Esophagus (tissue), 2 donors: ENCODE data around the gene INPP4A. TPM values are rescaled to one million over a fixed set of nuclear protein-coding genes. Genes with fewer than 3 reads are reported as not detected.

Source experiments
- H3K27ac ChIP-seq, 2 donors: one replicate each; pipeline ENCODE4 v1.5.1; 2013; ENCODE audit warnings: low read depth in 2 of 2, mild to moderate bottlenecking in 2 of 2, inconsistent platforms in 1 of 2, low read length in 1 of 2, moderate library complexity in 1 of 2
- H3K27me3 ChIP-seq, 2 donors: one replicate each; pipeline ENCODE4 v1.6.1; 2013; ENCODE audit warnings: low read length in 2 of 2, control low read depth in 1 of 2, mild to moderate bottlenecking in 1 of 2; ENCODE audit not compliant: insufficient read depth in 2 of 2, control insufficient read depth in 1 of 2
- H3K36me3 ChIP-seq, 2 donors: one replicate each; pipeline ENCODE4 v1.6.1; 2013; ENCODE audit warnings: low read length in 1 of 2; ENCODE audit not compliant: control insufficient read depth in 2 of 2, insufficient read depth in 2 of 2
- H3K4me1 ChIP-seq, 2 donors: one replicate each; pipeline ENCODE4 v1.6.1; 2013; ENCODE audit warnings: low read length in 1 of 2; ENCODE audit not compliant: control insufficient read depth in 2 of 2, insufficient read depth in 2 of 2
- H3K4me3 ChIP-seq, 2 donors: one replicate each; pipeline ENCODE4 v1.5.1; 2013; ENCODE audit warnings: low read length in 2 of 2, mild to moderate bottlenecking in 2 of 2, low read depth in 1 of 2, moderate library complexity in 1 of 2
- H3K9me3 ChIP-seq, 2 donors: one replicate each; pipeline ENCODE4 v1.6.1; 2013; ENCODE audit warnings: mild to moderate bottlenecking in 2 of 2, low read depth in 1 of 2, low read length in 1 of 2, moderate library complexity in 1 of 2; ENCODE audit not compliant: control insufficient read depth in 2 of 2, insufficient read depth in 1 of 2
- WGBS, 2 donors: extraction: QIAGEN DNeasy Blood & Tissue Kit; methylation state at CpG; one replicate each; pipeline ENCODE4 v1.1.7; 2013; 5-methylcytosine and 5-hydroxymethylcytosine counted together
- polyA plus RNA-seq, 2 donors: library from polyadenylated mRNA; stranded (reverse); fragments of 200-250 nt; gene quantifications; one replicate each; pipeline ENCODE4 v1.2.3, GENCODE V29; 2013
- donor health status: healthy with polysubstance abuse.
- donor health status: Bipolar disorder and iron deficiency.

INPP4A gene
- polyA plus RNA-seq, 2 donors = 3.4 to 3.8 TPM

DNA sequence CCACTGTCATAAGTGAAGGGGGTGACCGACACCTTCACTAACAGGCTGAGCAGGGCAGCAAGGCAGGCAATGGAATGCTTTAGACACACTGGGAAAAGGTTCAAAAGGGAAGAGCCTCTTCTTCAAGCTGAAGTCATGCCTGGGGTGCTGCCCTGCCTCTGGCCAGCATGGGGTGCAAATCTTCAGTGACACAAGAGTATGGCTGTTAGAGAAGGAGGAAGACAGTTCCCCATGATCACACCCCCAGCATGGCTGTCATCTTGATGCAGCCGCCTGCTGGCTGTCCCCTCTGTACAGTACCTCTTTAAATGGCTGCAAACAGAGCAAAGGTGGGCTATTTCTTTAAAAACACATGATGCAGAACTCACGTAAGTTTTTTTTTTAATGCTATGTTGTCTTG lies 71.9 kb downstream of the INPP4A start:
- Histone ChIP-seq H3K4me3 (no peak overlapping the region), H3K4me1 (peaks cover 2 to 4% of the 10 kb centered on the region in 2 donors), H3K36me3 (peaks cover 0 to 6% of the 10 kb centered on the region in 2 donors), H3K9me3 (no peaks in the 10 kb centered on the region), H3K27me3 (no peaks in the 10 kb centered on the region), H3K27ac (no peak overlapping the region)
- WGBS, 2 donors = 78 to 82% methylated on average over 3 of the region's 3 CpGs

DNA sequence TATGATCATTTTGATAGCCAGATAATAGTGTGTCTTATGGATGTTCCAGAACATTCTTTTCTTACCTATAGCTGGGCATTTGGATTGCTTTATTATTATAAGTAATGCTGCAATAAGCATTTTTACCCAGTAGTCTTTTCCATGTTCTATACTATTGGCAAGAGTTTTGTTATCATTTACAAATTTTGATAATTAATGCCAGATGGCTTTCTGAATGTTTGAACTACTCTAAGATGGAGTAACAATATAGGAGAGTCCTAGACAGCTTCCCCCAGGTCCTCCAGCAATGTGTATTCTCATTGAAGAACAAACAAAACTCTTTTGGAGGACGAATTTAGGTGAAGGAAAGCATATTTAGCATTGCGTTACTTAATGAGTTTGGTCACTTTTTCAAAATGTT lies 73.0 kb downstream of the INPP4A start:
- no peaks in the 10 kb centered on the region for H3K27me3 ChIP-seq
- H3K36me3 ChIP-seq = peaks cover 0 to 6% of the 10 kb centered on the region in 2 donors
- H3K9me3 ChIP-seq = no peaks in the 10 kb centered on the region
- 81 to 84% methylated on average over 2 of the region's 2 CpGs for WGBS, 2 donors
- peaks cover 2 to 4% of the 10 kb centered on the region in 2 donors for H3K4me1 ChIP-seq
- H3K4me3 ChIP-seq = no peak overlapping the region
- H3K27ac ChIP-seq = no peak overlapping the region

DNA sequence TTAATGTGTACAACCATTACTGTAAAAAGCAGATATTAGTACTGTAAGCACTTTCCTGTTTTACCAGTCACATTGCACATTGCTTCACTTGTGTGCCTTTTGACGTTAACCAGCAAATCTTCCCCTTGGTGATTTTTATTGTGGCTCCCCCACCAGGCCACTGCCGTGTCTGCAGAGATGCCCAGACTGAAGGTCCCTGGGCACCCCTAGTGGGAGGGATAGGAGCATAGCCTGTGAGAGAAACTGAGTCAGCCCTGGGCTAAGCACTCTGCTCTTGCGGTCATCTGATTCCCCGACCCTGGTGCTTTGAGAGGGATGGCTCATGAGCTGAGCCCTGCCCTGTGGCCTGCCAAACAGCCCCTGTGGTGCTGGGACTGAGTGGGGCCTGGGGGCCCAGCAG lies 73.4 kb downstream of the INPP4A start:
- no peak overlapping the region for H3K27ac ChIP-seq
- WGBS, 2 donors = 63 to 73% methylated on average over 4 of the region's 4 CpGs
- peaks cover 0 to 6% of the 10 kb centered on the region in 2 donors for H3K36me3 ChIP-seq
- no peaks in the 10 kb centered on the region for H3K9me3 ChIP-seq
- no peak overlapping the region for H3K4me3 ChIP-seq
- no peaks in the 10 kb centered on the region for H3K27me3 ChIP-seq
- H3K4me1 ChIP-seq = peaks cover 2 to 4% of the 10 kb centered on the region in 2 donors

DNA sequence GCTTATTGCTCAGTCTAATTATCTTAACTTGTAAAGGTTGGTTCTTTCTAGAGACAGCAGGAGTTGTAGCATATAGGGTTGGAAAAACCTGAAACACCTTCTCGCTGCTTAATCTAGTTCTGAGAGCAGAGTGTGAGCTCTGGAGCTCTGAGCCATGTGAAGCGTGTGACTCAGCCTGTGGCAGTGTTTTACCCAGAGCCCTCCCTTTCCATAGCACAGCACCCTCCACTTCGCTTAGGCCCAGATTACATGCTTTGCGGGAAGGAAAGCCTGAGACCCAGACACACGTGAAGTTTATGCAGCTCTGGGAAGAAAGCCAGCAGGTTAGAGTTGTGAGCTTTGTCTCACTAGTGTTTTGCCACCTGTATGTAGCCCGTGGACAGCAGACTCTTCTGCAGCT lies 74.5 kb downstream of the INPP4A start:
- H3K36me3 ChIP-seq = peaks cover 0 to 6% of the 10 kb centered on the region in 2 donors
- H3K27me3 ChIP-seq = no peaks in the 10 kb centered on the region
- 52 to 62% methylated on average over 6 of the region's 6 CpGs for WGBS, 2 donors
- H3K4me3 ChIP-seq = no peak overlapping the region
- H3K27ac ChIP-seq = no peak overlapping the region
- H3K9me3 ChIP-seq = no peaks in the 10 kb centered on the region
- peaks cover 2 to 4% of the 10 kb centered on the region in 2 donors for H3K4me1 ChIP-seq

DNA sequence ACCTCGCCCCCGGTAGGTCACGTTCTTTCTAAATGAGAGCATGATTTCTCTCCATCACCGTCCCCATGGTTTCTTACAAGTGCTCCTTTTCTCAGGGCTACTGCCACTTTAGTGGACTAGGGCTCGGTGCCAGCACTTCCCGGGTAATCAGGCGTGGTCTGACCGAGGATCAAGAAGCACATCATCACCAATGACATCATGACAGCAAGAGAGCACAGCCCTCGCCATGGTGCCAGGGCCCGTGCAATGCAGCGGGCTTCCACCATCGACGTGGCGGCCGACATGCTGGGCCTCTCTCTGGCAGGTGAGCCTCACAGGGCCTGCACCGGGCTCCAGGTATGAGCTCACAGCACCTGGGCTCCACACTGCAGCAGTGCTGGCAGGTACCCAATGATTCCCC lies 75.2 kb downstream of the INPP4A start:
- WGBS, 2 donors = 91 to 96% methylated on average over 16 of the region's 16 CpGs
- no peaks in the 10 kb centered on the region for H3K9me3 ChIP-seq
- H3K27ac ChIP-seq = no peak overlapping the region
- no peaks in the 10 kb centered on the region for H3K27me3 ChIP-seq
- H3K4me3 ChIP-seq = no peak overlapping the region
- H3K36me3 ChIP-seq = peaks cover 0 to 6% of the 10 kb centered on the region in 2 donors
- peaks cover 2 to 4% of the 10 kb centered on the region in 2 donors for H3K4me1 ChIP-seq

DNA sequence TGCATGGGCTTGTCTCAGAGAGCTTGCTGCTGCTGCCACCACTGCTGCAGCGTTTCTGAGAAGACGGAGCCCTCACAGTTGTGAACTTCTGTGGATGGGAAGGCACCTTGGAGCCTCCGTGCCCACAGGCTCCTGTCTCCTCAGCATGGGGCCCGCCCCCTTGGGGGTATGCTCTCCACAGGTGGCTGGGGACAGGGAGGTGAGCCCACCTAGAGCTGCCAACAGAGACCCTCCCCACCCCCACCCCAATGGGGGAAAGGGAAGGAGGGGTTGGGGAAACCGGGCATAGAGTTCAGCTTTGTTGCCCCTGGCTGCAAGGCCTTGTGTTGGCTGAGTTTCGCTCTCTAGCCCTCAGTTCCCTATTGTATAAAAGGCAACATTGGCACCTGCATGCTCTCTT lies 76.1 kb downstream of the INPP4A start:
- Histone ChIP-seq H3K4me1 (peaks cover 2 to 4% of the 10 kb centered on the region in 2 donors), H3K36me3 (peaks cover 0 to 6% of the 10 kb centered on the region in 2 donors), H3K27me3 (no peaks in the 10 kb centered on the region), H3K9me3 (no peaks in the 10 kb centered on the region), H3K27ac (no peak overlapping the region), H3K4me3 (no peak overlapping the region)
- 95% methylated on average over 6 of the region's 6 CpGs for WGBS, 2 donors

DNA sequence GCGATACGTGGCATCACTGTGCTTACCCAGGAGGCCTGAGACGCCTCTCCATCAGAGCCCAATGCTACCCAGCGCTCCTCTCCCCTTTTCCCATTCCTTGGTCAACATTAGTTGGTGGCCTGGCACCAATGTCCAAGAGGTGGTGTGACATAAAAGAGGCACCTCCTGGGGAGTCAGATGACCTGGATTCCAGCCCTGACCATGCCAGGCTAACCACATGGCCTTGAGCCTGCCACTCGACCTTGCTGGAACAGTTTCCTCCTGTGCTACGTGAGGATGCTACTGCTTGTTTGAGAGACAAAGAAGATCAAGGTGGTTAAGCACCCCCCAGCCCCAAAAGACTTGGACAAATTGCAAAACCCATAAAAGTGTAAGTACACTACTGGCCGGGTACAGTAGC lies 76.6 kb downstream of the INPP4A start:
- no peak overlapping the region for H3K4me3 ChIP-seq
- WGBS, 2 donors = 90 to 92% methylated on average over 7 of the region's 7 CpGs
- H3K27me3 ChIP-seq = no peaks in the 10 kb centered on the region
- H3K4me1 ChIP-seq = peaks cover 2 to 4% of the 10 kb centered on the region in 2 donors
- peaks cover 0 to 6% of the 10 kb centered on the region in 2 donors for H3K36me3 ChIP-seq
- no peak overlapping the region for H3K27ac ChIP-seq
- no peaks in the 10 kb centered on the region for H3K9me3 ChIP-seq

DNA sequence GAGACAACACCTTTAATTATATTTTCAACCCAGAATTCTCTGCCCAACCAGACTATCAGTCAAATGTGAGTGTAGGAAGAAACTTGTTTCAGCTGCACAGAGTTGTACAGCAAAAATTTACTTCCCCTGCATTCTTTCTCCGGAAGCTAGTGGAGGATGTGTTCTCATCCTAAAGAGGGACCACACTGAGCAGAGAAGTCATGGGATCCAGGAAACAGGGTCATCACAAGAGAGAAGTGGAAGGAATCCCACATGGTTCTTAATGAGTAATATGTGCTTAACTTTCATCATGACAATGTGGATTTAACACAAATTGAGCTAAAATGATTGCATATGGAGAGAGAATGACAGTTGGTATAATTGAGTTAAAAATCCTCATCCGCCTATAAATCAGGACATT lies 78.2 kb downstream of the INPP4A start:
- Histone ChIP-seq H3K36me3 (peaks cover 0 to 6% of the 10 kb centered on the region in 2 donors), H3K27me3 (no peaks in the 10 kb centered on the region), H3K9me3 (no peaks in the 10 kb centered on the region), H3K4me1 (peaks cover 2 to 4% of the 10 kb centered on the region in 2 donors), H3K4me3 (no peak overlapping the region), H3K27ac (no peak overlapping the region)
- 87 to 89% methylated on average over 2 of the region's 2 CpGs for WGBS, 2 donors

DNA sequence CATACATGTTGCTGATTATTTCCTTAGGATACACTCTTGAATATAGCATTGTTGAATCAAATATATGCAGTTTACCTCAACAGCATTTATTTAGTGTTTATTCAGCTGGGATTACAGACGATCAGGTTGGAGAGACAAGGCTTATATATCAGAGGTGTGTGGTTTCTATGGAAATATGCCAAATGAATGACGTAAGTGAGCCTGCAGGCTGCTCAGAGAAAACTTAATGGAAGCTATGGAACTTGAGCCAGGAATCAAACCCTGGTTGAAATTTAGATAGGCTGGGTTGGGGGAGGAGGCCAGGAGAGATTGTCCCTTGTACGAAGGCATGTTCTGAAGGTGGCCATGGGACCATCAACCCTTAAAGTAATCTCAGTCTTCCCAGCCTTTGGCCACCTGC lies 79.5 kb downstream of the INPP4A start:
- H3K4me3 ChIP-seq = no peak overlapping the region
- H3K4me1 ChIP-seq = no peaks in the 10 kb centered on the region
- 67 to 70% methylated on average over 3 of the region's 3 CpGs for WGBS, 2 donors
- H3K27ac ChIP-seq = no peak overlapping the region
- no peaks in the 10 kb centered on the region for H3K9me3 ChIP-seq
- no peaks in the 10 kb centered on the region for H3K27me3 ChIP-seq
- peaks cover 0 to 6% of the 10 kb centered on the region in 2 donors for H3K36me3 ChIP-seq

DNA sequence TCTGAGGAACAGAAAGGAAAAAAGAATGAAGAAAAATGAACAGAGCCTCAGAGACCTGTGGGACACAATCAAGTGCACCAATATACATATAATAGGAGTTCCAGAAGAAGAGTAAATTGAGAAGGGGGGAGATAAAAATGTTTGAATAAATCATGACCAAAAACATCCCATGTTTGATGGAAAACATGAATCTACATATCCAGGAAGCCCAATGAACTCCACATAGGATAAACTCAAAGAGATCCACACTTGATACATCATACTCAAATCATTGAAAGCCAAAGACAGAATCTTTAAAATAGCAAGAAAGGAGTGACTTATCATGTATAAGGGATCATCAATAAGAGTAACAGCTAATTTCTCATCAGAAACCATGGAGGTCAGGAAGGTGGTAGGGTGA lies 83.7 kb downstream of the INPP4A start:
- Histone ChIP-seq H3K36me3 (no peaks in the 10 kb centered on the region), H3K27ac (no peak overlapping the region), H3K27me3 (no peaks in the 10 kb centered on the region), H3K9me3 (no peaks in the 10 kb centered on the region), H3K4me1 (no peaks in the 10 kb centered on the region), H3K4me3 (no peak overlapping the region)
